K562 (cell line): ENCODE measurements around the gene FBXL4. TPM values are rescaled to one million over a fixed set of nuclear protein-coding genes. Genes with fewer than 3 reads are reported as not detected.
A peak's percentile ranks its signal among the peaks of the same experiment; 100 is the strongest.

Experiments
- ATAC-seq: fragments of 200-7000 bp; cut with Tn5 transposase; 3 replicates; pipeline ENCODE4 v1.9.1; 2020; ENCODE audit warnings: moderate library complexity
- BruUV-seq: library from RNA; stranded (reverse); fragments of 400-500 nt; replicated peaks from 2 replicates; lab custom pipeline; 2021; lab: Mats Ljungman, UMichigan
- CTCF ChIA-PET: fragments of 300-600 bp; formaldehyde crosslinking; extraction: SDS; loops from one replicate; lab custom pipeline; 2021; ENCODE audit warnings: low intra/inter-chr PET ratio; lab: Yijun Ruan, JAX
- POLR2A ChIA-PET: fragments of 300-600, 350-650 bp; sonication (Branson Sonifier 250); formaldehyde crosslinking; extraction: SDS; loops from one replicate; lab custom pipeline; 2021; ENCODE audit warnings: antibody characterized with exemption, inconsistent platforms; lab: Yijun Ruan, JAX
- DNase-seq, 4 experiments: peaks; one replicate each; pipeline versions ENCODE4 v3.0.0 to v3.0.0-alpha.2; 2011 to 2018; ENCODE audit warnings: low spot score in 3 of 4, mixed read lengths in 3 of 4; ENCODE audit errors: extremely low read depth in 1 of 4
- FAIRE-seq: peaks from 2 replicates; lab custom pipeline; 2011; peaks lifted over from hg19 to GRCh38; lab: Jason Lieb, UNC
- H2AFZ ChIP-seq: 2 replicates; pipeline ENCODE4 v1.6.0; 2011; ENCODE audit warnings: low read depth, low read length, control low read depth, inconsistent platforms
- H3K27ac ChIP-seq: fragments of 200-600 bp; 3 replicates; pipeline ENCODE4 v1.8.0; 2011; ENCODE audit warnings: low read depth, mild to moderate bottlenecking, control low read depth, inconsistent platforms, low read length, moderate library complexity, mixed read lengths; ENCODE audit errors: extremely low read depth
- H3K27me3 ChIP-seq, 2 experiments: fragments of 300-600 bp in 1 of 2; 2 replicates in 1 of 2; 3 replicates in 1 of 2; pipeline versions ENCODE4 v1.6.0 to v1.8.0; 2011; ENCODE audit warnings: inconsistent platforms in 2 of 2, low read length in 2 of 2, mild to moderate bottlenecking in 1 of 2, mixed read lengths in 1 of 2, moderate library complexity in 1 of 2; ENCODE audit not compliant: control insufficient read depth in 2 of 2, insufficient read depth in 2 of 2
- H3K36me3 ChIP-seq: fragments of 300-600 bp; 3 replicates; pipeline ENCODE4 v1.8.0; 2011; ENCODE audit warnings: mild to moderate bottlenecking, low read length, inconsistent platforms; ENCODE audit not compliant: control insufficient read depth, insufficient read depth
- H3K4me1 ChIP-seq, 2 experiments: fragments of 200-600 bp in 1 of 2; replicated peaks in 1 of 2; 2 replicates in 1 of 2; 3 replicates in 1 of 2; pipeline versions ENCODE4 v1.5.1 to v1.8.0; 2011; ENCODE audit warnings: inconsistent platforms in 2 of 2, low read length in 2 of 2, mild to moderate bottlenecking in 1 of 2, mixed read lengths in 1 of 2, moderate library complexity in 1 of 2; ENCODE audit not compliant: control insufficient read depth in 2 of 2, insufficient read depth in 2 of 2
- H3K4me2 ChIP-seq: 2 replicates; pipeline ENCODE4 v1.6.1; 2011; ENCODE audit warnings: low read length, control low read depth, inconsistent platforms, mixed read lengths; ENCODE audit not compliant: insufficient read depth
- H3K4me3 ChIP-seq: fragments of 200-600 bp; sonication (generic), shearing (Covaris generic); 2 replicates; pipeline ENCODE4 v1.5.1; 2016; ENCODE audit warnings: control low read depth, inconsistent platforms
- H3K79me2 ChIP-seq: fragments of 200-600 bp; 3 replicates; pipeline ENCODE4 v1.8.0; 2011; ENCODE audit warnings: low read length, inconsistent platforms; ENCODE audit not compliant: control insufficient read depth, insufficient read depth
- H3K9ac ChIP-seq, 2 experiments: 2 replicates each; pipeline versions ENCODE4 v1.6.0 to v1.6.1; 2011; ENCODE audit warnings: low read depth in 2 of 2, low read length in 2 of 2, control low read depth in 1 of 2, inconsistent platforms in 1 of 2, mild to moderate bottlenecking in 1 of 2, mixed read lengths in 1 of 2; ENCODE audit not compliant: insufficient read depth in 1 of 2
- H3K9me1 ChIP-seq: one replicate; pipeline ENCODE4 v1.6.0; 2011; ENCODE audit warnings: inconsistent platforms, mild to moderate bottlenecking, low read length, moderate library complexity; ENCODE audit not compliant: control insufficient read depth, insufficient read depth
- H3K9me3 ChIP-seq: replicated peaks from 2 replicates; pipeline ENCODE4 v1.5.1; 2011; ENCODE audit warnings: low read depth, low read length, inconsistent platforms; ENCODE audit not compliant: control insufficient read depth, insufficient read depth
- H4K20me1 ChIP-seq: replicated peaks from 2 replicates; pipeline ENCODE4 v1.6.1; 2011; ENCODE audit warnings: low read length, inconsistent platforms, mixed read lengths; ENCODE audit not compliant: control insufficient read depth, insufficient read depth
- ARID2 ChIP-seq: fragments of 450-650 bp; IDR thresholded peaks from 2 replicates; pipeline ENCODE4 v1.6.1; 2017; ENCODE audit warnings: antibody characterized with exemption, mild to moderate bottlenecking
- CAMTA2 ChIP-seq: fragments of 250-450 bp; sonication (Bioruptor Pico); conservative IDR thresholded peaks from 2 replicates; pipeline ENCODE4 v1.5.1; 2022
- ELF1 ChIP-seq: fragments of 200-800 bp; sonication (Bioruptor generic); IDR thresholded peaks from 2 replicates; pipeline ENCODE4 v1.6.1; 2016; ENCODE audit warnings: missing genetic modification characterization, missing compliant biosample characterization
- EZH2 ChIP-seq: IDR thresholded peaks from 2 replicates; pipeline ENCODE4 v1.6.1; 2012; ENCODE audit warnings: low read depth, mild to moderate bottlenecking, inconsistent platforms, low read length, borderline replicate concordance
- NFYB ChIP-seq: IDR thresholded peaks from 2 replicates; pipeline ENCODE4 v1.6.1; 2011; ENCODE audit warnings: mild to moderate bottlenecking, moderate library complexity; ENCODE audit not compliant: insufficient read length; ENCODE audit errors: extremely low read depth
- NR2F6 ChIP-seq: fragments of 450-650 bp; formaldehyde crosslinking; IDR thresholded peaks from 2 replicates; pipeline ENCODE4 v1.4.0; 2020; ENCODE audit warnings: mild to moderate bottlenecking
- NR3C1 ChIP-seq: sonication (generic); formaldehyde crosslinking; IDR thresholded peaks from 2 replicates; pipeline ENCODE4 v1.8.1; 2022; ENCODE audit warnings: missing genetic modification reagents
- POLR2G ChIP-seq: fragments of 200-400 bp; formaldehyde crosslinking; IDR thresholded peaks from 2 replicates; pipeline ENCODE4 v1.6.1; 2017; ENCODE audit warnings: low read depth, mild to moderate bottlenecking, antibody characterized with exemption, low read length, moderate library complexity
- PTRF ChIP-seq: fragments of 450-650 bp; IDR thresholded peaks from 2 replicates; pipeline ENCODE4 v1.6.1; 2016; ENCODE audit warnings: mild to moderate bottlenecking, missing genetic modification characterization, missing compliant biosample characterization
- U2AF1 ChIP-seq: fragments of 200-400 bp; formaldehyde crosslinking; optimal IDR thresholded peaks from 2 replicates; pipeline ENCODE3; 2017; ENCODE audit warnings: mild to moderate bottlenecking, low read depth, low read length, moderate library complexity
- ZBTB8A ChIP-seq: fragments of 450-650 bp; IDR thresholded peaks from 2 replicates; pipeline ENCODE4 v1.6.1; 2018; ENCODE audit warnings: mild to moderate bottlenecking, moderate library complexity; ENCODE audit not compliant: partially characterized antibody
- ZNF75A ChIP-seq: fragments of 450-650 bp; formaldehyde crosslinking; IDR thresholded peaks from 2 replicates; pipeline ENCODE4 v1.4.0; 2020; ENCODE audit warnings: mild to moderate bottlenecking
- WGBS: fragments of 100-300 bp; shearing (Covaris generic); methylation state at CpG from one replicate; pipeline ENCODE4 v1.1.6; 2016; ENCODE audit warnings: low coverage, mixed read lengths; ENCODE audit not compliant: insufficient coverage; ENCODE audit errors: missing lambda C conversion rate; 5-methylcytosine and 5-hydroxymethylcytosine counted together
- in situ Hi-C: fragments of 300-500 bp; cut with MboI; formaldehyde crosslinking; loops from 4 replicates; pipeline ENCODE4 v1.15.0; 2018; ENCODE audit warnings: inconsistent platforms, mixed read lengths
- intact Hi-C: fragments of 100-400 bp; cut with micrococcal nuclease; formaldehyde crosslinking; loops from 2 replicates; pipeline ENCODE4 v1.14.2; 2022
- polyA plus RNA-seq, 8 experiments: library from polyadenylated mRNA; depleted of rRNA in 4 of 8; stranded (reverse) in 5 of 8; unstranded in 3 of 8; fragments of >200 nt; fragmentation: Nextera tagmentation in 2 of 8; fragmentation: Illumina TruSeq in 1 of 8; extraction: Ambion mirVana in 2 of 8; extraction: Trizol in 1 of 8; gene quantifications; 2 replicates each; pipeline versions ENCODE4 v1.2.1 to v1.2.3, GENCODE V29; 2011 to 2014; ENCODE audit warnings: inconsistent platforms in 1 of 8, missing spikeins in 1 of 8
- total RNA-seq, 7 experiments: library from RNA; depleted of rRNA in 6 of 7; stranded (reverse); fragments of >200 nt in 6 of 7; fragmentation: Illumina TruSeq in 2 of 7; extraction: Trizol in 2 of 7; gene quantifications; 2 replicates each; pipeline versions ENCODE4 v1.2.1 to v1.2.3, GENCODE V29; 2011 to 2021; ENCODE audit warnings: low replicate concordance in 1 of 7
- TF ChIP-seq, protein P1 (sequence below): fragments of 250-450 bp; sonication (Bioruptor Pico); IDR thresholded peaks from 2 replicates; pipeline ENCODE4 v1.8.0; 2022; ENCODE audit warnings: inconsistent platforms, mild to moderate bottlenecking, moderate library complexity, borderline replicate concordance
- TF ChIP-seq, protein P2 (sequence below): sonication (generic); formaldehyde crosslinking; IDR thresholded peaks from 2 replicates; pipeline ENCODE4 v1.5.0; 2020; ENCODE audit warnings: missing genetic modification reagents
- TF ChIP-seq, protein P3 (sequence below): fragments of 450-650 bp; formaldehyde crosslinking; IDR thresholded peaks from 2 replicates; pipeline ENCODE4 v1.4.0; 2020; ENCODE audit warnings: mild to moderate bottlenecking, moderate library complexity
- TF ChIP-seq, protein P4 (sequence below): sonication (generic); formaldehyde crosslinking; IDR thresholded peaks from 2 replicates; pipeline ENCODE4 v1.9.0; 2022; ENCODE audit warnings: mild to moderate bottlenecking, missing genetic modification reagents

Gene FBXL4
- total and polyA plus RNA-seq, 9 of the 15 experiments (the other 6 are each of a cell fraction or from before 2014, with no cell fraction given), result 4.2 to 23.1 (median 7.7) TPM

DNA sequence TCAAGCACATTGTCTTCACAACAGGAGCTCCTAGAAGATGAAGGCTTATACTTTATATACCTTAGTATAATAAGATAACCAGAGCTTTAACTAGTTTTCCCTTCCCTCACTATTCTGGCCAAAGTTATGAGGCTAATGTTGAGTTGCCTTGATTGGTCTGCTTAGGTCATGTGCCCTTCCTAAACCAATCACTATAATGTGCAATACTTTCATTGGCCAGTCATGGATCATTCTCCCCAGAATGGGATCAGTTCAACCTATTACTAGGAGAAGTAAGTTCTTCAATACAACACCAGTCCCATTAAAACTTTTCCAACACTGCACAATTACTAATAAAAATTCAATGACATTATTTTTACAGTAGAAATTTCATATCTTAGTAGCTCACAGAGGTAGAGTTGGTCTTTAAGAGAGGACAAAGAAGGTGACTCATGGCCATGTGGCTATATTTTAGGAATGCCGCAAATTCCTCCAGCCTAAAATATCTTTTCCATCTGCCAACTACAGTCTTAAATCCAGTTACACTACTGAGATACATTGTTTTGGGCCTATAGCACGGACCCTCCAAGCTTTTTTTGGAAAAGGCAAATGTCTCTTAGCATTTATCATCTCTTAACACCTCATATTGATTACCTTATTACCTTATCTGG is 125.9 kb downstream of the FBXL4 start:
- no TSS peak for BruUV-seq
- CTCF ChIA-PET, result no interaction called here
- TF ChIP-seq POLR2G (no peak), NR3C1 (CRISPR knock-in tag) (no peak), CAMTA2 (CRISPR knock-in tag) (no peak), ZBTB8A (no peak), NR2F6 (CRISPR knock-in tag) (no peak), PTRF (tag) (no peak), U2AF1 (no peak), ARID2 (no peak), ZNF75A (no peak), NFYB (peak; percentile 45), EZH2 (no peak), ELF1 (tag) (no peak)
- TF ChIP-seq, protein P1, sequence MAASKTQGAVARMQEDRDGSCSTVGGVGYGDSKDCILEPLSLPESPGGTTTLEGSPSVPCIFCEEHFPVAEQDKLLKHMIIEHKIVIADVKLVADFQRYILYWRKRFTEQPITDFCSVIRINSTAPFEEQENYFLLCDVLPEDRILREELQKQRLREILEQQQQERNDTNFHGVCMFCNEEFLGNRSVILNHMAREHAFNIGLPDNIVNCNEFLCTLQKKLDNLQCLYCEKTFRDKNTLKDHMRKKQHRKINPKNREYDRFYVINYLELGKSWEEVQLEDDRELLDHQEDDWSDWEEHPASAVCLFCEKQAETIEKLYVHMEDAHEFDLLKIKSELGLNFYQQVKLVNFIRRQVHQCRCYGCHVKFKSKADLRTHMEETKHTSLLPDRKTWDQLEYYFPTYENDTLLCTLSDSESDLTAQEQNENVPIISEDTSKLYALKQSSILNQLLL (CRISPR knock-in tag), result no peak
- TF ChIP-seq, protein P2, sequence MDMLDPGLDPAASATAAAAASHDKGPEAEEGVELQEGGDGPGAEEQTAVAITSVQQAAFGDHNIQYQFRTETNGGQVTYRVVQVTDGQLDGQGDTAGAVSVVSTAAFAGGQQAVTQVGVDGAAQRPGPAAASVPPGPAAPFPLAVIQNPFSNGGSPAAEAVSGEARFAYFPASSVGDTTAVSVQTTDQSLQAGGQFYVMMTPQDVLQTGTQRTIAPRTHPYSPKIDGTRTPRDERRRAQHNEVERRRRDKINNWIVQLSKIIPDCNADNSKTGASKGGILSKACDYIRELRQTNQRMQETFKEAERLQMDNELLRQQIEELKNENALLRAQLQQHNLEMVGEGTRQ (CRISPR knock-in tag), result peak; percentile 61
- TF ChIP-seq, protein P3, sequence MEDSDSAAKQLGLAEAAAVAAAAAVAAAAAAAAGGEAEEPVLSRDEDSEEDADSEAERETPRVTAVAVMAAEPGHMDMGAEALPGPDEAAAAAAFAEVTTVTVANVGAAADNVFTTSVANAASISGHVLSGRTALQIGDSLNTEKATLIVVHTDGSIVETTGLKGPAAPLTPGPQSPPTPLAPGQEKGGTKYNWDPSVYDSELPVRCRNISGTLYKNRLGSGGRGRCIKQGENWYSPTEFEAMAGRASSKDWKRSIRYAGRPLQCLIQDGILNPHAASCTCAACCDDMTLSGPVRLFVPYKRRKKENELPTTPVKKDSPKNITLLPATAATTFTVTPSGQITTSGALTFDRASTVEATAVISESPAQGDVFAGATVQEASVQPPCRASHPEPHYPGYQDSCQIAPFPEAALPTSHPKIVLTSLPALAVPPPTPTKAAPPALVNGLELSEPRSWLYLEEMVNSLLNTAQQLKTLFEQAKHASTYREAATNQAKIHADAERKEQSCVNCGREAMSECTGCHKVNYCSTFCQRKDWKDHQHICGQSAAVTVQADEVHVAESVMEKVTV (CRISPR knock-in tag), result no peak
- TF ChIP-seq, protein P4, sequence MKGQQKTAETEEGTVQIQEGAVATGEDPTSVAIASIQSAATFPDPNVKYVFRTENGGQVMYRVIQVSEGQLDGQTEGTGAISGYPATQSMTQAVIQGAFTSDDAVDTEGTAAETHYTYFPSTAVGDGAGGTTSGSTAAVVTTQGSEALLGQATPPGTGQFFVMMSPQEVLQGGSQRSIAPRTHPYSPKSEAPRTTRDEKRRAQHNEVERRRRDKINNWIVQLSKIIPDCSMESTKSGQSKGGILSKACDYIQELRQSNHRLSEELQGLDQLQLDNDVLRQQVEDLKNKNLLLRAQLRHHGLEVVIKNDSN, result peak; percentile 24; the same call in 1 of the 2 replicates

More for the DNA sequence above, 125.9 kb downstream of the FBXL4 start:
- Histone ChIP-seq H3K27ac (no peak overlapping the region), H3K79me2 (no peaks in the 10 kb centered on the region), H3K4me1 (peaks cover 0 to 5% of the 10 kb centered on the region in 2 experiments; a peak in 2 of 5 replicates), H3K9me3 (no peaks in the 10 kb centered on the region), H3K9ac (no peak overlapping the region), H3K4me3 (no peak overlapping the region), H3K9me1 (no peaks in the 10 kb centered on the region), H3K27me3 (peaks cover 18 to 23% of the 10 kb centered on the region in 2 experiments), H2AFZ (no peak overlapping the region), H3K4me2 (no peak overlapping the region), H4K20me1 (no peaks in the 10 kb centered on the region), H3K36me3 (no peaks in the 10 kb centered on the region)
- DNase-seq (no peak), ATAC-seq (peak; percentile 51; the same call in 1 of the 3 replicates), FAIRE-seq (no peak)
- 13% methylated on average over 2 of the region's 2 CpGs for WGBS
- intact Hi-C loops (no loop called here), in situ Hi-C loops (no loop called here)
- POLR2A ChIA-PET, result interaction anchor here (0.6 kb wide), 1 partner anchor 11 kb away, joined by 3 read pairs; no protein-coding TSS in a partner anchor
